LNCAP (cell line): ENCODE results near the gene KIAA0408.

Experiments used
- TF ChIP-seq, protein P1 (sequence below): fragments of 450-650 bp; IDR thresholded peaks from 2 replicates; pipeline ENCODE4 v1.5.1; 2017; ENCODE audit warnings: mild to moderate bottlenecking

The KIAA0408 gene

DNA sequence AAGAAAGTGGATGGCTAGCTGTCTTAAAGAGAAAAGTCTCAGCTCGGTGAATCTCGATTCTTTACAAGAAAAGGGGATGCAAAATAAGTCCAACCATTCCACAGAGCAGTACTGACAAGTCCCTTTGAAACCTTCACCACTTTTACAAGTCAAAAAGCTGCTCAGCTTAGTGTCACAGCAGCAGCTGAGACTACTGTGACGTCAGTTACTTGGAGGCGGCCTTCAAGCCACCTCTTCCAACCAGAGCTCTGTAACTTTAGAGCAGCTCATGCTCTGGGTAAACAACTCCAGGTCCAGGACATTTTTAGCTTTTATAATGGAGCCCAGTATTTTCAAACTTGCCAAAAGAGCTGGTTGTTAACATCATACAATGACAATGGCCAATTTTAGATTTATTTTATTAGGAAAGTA, at the start of gene KIAA0408:
TSS of gene KIAA0408 (minus strand) at position 159 of the 411 bp plus-strand sequence. CDS start 5,408 bp downstream, outside the sequence.
- TF ChIP-seq, protein P1, sequence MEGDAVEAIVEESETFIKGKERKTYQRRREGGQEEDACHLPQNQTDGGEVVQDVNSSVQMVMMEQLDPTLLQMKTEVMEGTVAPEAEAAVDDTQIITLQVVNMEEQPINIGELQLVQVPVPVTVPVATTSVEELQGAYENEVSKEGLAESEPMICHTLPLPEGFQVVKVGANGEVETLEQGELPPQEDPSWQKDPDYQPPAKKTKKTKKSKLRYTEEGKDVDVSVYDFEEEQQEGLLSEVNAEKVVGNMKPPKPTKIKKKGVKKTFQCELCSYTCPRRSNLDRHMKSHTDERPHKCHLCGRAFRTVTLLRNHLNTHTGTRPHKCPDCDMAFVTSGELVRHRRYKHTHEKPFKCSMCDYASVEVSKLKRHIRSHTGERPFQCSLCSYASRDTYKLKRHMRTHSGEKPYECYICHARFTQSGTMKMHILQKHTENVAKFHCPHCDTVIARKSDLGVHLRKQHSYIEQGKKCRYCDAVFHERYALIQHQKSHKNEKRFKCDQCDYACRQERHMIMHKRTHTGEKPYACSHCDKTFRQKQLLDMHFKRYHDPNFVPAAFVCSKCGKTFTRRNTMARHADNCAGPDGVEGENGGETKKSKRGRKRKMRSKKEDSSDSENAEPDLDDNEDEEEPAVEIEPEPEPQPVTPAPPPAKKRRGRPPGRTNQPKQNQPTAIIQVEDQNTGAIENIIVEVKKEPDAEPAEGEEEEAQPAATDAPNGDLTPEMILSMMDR, result no peak

DNA sequence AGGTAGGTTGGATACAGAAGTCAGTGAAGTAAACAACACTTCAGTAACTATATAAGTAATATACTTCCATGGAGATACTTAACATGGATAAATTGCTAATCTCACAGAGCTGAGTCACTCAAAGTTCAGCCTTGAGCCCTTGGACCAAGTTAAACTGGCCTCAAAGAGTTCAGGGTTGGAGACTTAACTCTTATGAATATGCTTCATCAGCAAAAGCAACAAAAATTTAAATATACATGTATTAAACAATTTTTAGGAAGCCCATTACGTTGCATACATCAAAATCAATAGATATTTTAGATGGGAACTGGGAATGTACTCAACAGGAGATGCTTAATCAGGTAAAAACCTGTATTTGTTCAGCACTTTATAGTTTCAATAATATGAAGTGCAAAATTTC, 47.7 kb upstream of the KIAA0408 start:
- TF ChIP-seq, protein P1, result no peak

DNA sequence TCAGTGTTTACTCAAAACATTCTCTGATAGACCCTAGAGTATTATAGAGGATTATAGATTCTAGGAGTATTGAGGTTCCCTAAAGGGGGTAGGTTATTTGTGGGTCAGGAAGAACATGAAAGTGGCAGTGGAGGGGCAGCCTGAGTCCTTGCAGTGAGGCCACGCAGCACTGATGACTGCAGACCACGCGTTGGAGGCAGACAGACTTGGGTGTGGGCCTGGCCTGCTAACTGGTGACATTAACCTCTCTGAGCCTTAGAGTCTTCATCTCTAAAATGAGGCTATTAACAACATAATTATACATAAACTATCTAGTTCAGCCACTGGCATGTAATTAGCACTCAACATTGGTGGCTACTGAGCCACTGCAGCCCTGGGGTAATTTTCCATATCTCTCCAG, 43.8 kb upstream of the KIAA0408 start:
- TF ChIP-seq, protein P1, result no peak

DNA sequence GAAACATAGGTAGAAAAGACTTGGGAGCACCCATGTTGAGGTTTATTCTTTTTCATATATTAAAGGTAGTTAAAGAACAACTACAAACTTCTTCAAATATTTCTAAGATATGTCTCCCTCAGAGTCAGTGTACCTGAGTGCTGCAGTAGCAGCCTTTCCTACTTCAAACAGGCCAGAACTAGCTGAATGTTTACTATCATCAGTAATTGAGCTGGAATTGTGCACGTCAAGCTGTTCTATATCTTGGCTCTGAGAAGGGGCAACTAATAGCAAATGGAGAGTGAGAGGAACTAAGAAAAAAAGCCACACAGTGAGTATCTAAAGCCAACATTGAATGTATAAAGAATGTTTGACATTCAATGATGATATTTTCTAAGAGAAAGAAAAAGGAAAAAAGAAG, 38.2 kb upstream of the KIAA0408 start:
- TF ChIP-seq, protein P1, result no peak

DNA sequence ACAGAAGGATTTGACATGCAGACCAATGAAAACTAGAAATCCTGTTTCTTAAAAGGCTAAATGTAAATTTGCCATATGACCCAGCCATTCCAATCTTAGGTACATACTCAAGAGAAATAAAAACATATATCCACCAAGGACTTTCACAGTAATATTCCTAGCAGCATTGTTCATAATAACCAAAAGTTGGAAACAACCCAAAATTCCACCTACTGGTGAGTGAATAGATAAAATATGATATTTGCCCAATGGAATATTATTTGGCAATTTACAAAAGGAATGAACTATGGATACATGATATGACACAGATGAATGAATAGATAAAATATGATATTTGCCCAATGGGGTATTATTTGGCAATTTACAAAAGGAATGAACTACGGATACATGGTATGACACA, 37.3 kb upstream of the KIAA0408 start:
- TF ChIP-seq, protein P1, result no peak

DNA sequence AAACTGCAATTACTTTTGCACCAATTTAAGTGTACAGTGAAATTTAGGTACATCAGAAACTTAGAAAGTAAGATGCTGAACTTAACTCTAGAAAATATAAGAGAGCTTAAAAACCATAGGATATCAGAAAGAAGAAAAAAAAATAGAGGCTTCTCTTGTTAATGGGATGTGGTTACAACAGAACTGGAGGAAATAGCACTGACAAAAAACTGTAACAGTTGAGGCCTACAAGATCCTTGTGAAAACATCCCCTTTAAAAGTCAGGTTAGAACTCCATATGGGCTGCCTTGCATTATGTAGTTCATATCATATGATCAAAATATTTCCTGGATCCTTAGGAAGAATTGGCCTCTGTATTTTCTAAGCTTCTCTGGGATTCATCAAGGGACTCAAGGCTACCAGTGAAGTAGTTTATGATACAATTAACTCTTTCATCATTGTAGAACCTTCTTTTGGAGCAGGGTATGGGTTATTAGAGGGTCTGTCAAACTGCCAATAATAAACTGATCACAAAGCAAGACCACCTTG, 35.1 kb upstream of the KIAA0408 start:
- TF ChIP-seq, protein P1, result no peak

DNA sequence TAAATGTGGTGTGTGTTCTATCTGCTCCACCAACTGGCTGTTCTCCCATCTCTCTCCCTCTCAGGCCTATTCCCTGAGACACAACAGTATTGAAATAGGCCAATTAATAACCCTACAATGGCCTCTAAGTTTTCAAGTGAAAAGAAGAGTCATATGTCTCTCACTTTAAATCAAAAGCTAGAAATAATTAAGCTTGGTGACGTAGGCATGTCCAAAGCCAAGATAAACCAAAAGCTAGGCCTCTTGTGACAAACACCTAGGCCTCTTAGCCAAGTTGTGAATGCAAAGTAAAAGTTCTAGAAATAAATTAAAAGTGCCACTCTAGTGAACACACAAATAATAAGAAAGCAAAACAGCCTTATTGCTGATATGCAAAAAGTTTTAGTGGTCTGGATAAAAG, 30.1 kb upstream of the KIAA0408 start:
- TF ChIP-seq, protein P1, result no peak

DNA sequence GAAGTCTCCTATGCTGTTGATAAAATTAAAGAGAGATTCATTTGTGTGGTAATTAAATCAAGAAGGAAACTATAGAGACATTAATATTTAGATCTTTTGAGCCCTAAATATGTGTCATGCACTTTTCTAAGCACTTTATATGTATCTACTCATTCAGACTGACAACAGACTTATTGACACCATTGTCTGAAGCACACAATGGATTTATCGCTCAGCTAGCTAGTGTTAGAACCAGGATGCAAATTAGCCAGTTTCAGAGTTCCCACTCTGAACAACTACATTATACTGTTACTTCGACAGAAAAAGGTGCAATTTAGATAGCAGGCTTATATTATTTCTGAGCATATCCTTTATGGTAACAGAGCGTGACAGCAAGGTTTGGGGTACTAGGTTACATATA, 27.7 kb upstream of the KIAA0408 start:
- TF ChIP-seq, protein P1, result no peak
